NCI-H2227 (cell line): ENCODE data around the gene MRPL20.
A peak's percentile ranks its signal among the peaks of the same experiment; 100 is the strongest.
"Not testable (repeated sequence)": the region's sequence is repeated elsewhere in the genome, so short reads cannot be mapped to it uniquely, and the experiment has no call there.

Source experiments
- DNase-seq: peaks from one replicate; lab custom pipeline; 2025; ENCODE audit not compliant: unreplicated experiment; lab: John Stamatoyannopoulos, UW

Gene MRPL20

GRCh38 chr1:1406821-1407635 lies at the start of gene MRPL20:
MRPL20 (minus strand) TSS chr1:1407293; CDS start chr1:1407217, 76 bp downstream.
- peak; percentile 97 for DNase-seq

DNA sequence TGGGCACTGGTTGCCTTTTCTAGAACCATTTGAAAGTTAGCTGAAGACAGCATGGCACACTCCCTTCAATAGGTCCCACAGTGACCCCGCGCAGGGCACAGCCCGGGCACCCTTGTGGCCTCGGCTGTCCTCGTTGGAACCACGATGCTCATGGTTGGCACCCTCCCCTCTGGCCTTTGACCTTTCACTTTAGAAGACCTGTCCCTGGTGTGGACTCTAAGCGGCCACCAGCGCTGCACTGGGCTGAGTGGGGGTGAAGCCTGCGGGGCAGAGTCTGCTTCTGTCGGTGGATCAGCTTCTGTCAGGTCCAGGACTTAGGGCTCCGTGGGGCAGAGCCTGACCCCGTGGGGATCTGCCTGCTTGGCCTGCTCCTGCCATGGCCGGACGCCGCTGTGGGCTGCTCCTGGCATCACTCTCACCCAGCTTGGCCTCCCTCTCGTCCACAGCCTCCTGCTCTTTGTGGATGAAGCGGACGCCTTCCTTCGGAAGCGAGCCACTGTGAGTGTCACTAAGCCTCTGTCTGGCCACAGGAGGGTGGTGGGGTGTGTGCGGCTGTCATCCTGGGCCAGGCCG lies 49.7 kb upstream of the MRPL20 start:
- DNase-seq, result not testable (repeated sequence)

DNA sequence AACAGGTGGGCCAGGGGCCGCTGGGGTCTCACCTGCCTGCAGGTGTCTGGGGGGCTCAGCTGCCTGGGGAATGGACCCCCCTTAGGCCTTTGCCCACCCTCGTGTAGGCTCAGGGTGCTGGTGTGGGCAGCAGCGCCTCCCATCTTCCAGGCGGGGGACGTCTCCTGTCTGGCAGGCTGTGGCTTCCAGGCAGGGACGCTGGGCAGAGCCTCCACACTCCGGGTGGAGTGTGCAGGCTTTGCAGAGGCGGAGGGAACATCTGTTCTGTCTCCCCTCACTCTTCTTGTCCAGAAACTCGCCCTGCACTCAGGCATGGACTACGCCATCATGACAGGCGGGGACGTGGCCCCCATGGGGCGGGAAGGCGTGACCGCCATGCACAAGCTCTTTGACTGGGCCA lies 48.8 kb upstream of the MRPL20 start:
- not testable (repeated sequence) for DNase-seq

- no peak for DNase-seq
These were observed 48.3 kb upstream of the MRPL20 start for GRCh38 chr1:1455366-1455884.

GRCh38 chr1:1454286-1455056 lies 47.4 kb upstream of the MRPL20 start:
- DNase-seq, result not testable (repeated sequence)

GRCh38 chr1:1452882-1453281 lies 45.8 kb upstream of the MRPL20 start:
- no peak for DNase-seq

DNA sequence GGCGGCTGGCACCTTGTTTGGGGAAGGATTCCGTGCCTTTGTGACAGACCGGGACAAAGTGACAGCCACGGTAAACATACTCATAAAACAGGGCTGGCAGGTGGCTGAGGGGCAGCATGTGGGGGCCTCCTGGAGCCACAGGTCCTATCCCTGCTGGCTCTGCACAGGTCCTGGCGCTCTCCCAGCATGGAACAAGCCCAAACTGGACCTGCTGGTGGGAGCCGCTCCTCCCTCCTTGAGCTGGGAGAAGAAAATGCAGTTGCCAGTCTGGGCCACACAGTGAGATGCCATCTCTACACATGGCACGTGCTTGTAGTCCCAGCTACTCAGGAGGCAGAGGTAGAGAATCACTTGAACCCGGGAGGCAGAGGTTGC lies 45.3 kb upstream of the MRPL20 start:
- DNase-seq, result not testable (repeated sequence)

DNA sequence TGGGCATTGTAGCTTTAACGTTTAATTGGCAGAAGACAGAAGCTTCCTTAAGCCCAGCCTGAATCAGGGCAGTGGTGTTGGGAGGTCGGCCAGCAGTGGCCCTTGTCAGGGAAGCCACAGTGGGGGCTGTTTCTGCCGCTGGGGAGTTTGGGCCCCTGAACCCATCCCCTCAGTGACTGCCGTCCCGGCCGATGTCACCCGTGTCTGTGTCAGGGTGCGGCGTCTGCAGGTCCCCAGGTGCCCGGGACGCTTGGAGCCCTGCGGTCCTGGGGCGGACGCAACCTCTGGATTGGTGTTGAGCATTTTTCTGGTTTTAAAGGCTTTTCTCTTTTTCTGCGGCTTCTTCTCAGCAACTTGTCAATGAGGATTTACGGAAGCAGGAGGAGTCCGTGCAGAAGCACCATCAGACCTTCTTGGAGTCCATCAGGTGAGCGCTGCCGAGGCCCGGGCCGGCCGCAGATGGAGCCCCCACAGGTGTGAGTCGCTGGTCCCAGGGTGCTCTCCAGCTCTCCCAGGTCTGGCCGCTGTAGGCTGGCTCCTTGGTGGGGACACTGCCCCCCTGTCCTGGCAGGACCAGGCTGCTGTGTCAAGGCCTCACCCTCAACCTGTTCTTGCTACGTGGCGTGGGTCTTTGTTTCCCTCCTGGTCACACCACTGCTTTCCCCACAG lies 44.7 kb upstream of the MRPL20 start:
- no peak for DNase-seq

- not testable (repeated sequence) for DNase-seq
These were observed 43.5 kb upstream of the MRPL20 start for GRCh38 chr1:1450616-1451015.

DNA sequence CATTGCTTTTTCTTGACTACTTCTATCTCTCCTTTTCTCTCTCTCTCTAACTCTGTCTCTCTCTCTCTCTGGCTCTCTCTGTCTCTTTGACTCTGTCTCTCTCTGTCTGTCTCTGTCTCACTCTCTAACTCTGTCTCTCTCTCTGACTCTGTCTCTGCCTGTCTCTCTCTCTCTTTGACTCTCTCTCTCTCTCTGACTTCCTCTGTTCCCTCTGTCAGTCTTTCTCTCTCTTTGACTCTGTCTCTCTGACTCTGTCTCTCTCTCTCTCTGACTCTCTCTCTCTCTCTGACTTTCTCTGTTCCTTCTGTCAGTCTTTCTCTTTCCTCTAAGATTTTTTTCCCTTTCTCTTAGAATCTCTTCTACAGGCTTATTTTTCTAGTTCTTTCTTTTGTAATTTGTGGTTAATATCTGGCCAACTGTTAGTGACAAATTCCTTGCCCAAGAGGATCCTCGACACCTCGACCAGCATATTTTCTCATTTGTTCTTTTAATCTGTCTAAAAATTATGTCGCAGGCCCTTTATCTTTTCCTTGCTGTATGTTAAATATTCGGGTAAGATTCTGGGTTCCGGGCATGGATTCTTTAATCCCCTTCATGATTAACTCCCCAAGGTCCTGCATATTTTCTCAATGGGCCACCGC lies 42.1 kb upstream of the MRPL20 start, which contains the start of gene ATAD3C:
ATAD3C (plus strand) TSS at position 591 of the 641 bp plus-strand sequence. CDS start 995 bp downstream, outside the sequence.
- no peak for DNase-seq

DNA sequence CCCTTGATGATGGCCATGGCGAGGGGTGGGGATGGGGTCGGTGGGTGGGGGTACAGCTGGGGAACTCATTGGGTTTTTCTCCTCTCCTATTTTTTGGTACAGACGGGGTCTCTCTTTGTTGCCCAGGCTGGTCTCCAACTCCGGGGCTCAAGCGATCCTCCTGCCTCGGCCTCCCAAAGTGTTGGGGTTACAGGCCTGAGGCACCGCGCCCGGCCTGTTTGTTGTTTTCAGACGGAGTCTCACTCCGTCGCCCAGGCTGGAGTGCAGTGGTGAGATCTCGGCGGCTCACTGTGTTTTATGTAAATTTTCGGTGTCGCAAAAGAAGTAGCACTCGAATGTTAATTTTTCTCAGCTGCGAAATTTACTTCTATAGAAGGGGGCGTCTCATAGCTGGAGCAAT lies 39.5 kb upstream of the MRPL20 start:
- DNase-seq, result not testable (repeated sequence)

GRCh38 chr1:1442069-1442770 lies 35.1 kb upstream of the MRPL20 start:
- DNase-seq, result no peak

DNA sequence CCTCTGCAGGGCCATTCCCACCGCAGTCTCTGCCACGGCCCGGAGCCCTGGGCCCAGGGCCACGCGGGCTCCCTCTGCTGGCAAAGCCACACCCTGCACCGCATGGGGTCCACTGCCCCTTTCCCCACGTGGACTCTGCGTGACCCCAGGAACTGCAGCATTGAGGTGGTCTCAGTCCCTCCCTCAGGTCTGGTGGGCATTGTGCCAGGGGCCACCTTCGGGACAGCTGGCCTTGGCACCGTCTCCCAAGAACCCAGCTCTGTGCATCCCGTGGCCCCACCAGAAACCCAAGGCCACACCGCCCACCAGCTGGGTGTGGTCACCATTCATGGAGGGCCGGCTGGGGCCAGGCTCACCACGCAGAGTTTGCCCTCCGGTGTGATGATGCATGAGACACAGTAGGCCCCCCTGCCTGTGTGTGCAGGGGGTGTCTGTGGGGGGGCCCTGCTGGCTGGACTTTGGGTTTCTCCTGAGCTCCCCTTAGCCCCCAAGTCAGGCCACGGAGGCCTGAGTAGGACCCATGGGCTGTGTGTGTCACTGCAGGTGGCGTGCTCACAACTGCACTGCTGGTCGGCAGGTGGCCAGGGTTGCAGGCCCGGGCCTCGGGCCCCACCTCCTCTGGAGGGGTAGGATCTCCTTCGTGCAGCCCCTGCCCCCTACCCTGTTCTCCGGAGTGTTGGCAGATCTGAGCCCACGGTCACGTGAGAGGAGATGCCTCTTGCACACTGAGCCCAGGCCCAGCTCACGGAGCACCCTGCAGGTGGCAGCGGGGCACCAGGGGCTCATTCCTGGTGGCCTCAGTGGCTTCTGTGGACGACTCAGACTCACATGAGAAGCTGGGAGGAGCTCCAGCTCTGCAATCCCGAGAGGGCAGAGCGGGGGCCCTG lies 34.2 kb upstream of the MRPL20 start:
- DNase-seq, result no peak

DNA sequence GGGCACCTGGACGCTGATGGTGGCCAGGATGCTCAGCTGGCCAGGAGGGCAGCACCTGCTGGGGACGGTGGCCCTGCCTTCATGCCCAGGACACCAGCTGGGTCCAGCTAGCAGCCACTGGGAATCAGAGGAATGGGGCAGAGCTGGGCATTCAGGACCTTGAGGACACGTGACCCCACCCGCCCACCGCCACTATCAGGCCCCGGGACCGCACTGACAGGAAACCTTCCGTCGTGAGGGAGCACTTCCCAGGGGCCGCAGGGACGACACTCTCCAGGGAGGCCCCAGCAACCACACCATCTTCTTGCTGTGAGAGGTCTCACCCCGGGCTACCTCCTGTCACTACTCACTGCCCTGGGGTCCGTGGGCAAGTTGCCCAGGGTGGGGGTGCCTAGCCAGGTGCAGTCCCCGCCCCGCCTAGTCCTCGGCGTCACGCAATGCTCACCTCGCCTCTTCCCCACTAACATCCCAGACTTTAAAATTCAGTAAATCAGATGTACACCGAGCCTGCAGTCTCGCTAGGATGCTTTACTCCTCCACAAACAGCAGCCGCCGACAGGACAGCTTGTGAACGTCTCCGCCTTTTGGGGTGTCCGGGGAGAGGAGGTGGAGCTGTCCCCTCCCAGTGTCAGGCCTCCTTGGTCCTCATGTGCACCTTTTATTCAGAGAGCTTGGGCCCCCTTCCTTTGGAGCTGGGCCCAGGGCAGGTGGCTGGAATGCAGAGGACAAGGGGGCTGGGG lies 33.3 kb upstream of the MRPL20 start:
- no peak for DNase-seq

- no peak for DNase-seq
These were observed 32.6 kb upstream of the MRPL20 start for GRCh38 chr1:1439546-1440261.

DNA sequence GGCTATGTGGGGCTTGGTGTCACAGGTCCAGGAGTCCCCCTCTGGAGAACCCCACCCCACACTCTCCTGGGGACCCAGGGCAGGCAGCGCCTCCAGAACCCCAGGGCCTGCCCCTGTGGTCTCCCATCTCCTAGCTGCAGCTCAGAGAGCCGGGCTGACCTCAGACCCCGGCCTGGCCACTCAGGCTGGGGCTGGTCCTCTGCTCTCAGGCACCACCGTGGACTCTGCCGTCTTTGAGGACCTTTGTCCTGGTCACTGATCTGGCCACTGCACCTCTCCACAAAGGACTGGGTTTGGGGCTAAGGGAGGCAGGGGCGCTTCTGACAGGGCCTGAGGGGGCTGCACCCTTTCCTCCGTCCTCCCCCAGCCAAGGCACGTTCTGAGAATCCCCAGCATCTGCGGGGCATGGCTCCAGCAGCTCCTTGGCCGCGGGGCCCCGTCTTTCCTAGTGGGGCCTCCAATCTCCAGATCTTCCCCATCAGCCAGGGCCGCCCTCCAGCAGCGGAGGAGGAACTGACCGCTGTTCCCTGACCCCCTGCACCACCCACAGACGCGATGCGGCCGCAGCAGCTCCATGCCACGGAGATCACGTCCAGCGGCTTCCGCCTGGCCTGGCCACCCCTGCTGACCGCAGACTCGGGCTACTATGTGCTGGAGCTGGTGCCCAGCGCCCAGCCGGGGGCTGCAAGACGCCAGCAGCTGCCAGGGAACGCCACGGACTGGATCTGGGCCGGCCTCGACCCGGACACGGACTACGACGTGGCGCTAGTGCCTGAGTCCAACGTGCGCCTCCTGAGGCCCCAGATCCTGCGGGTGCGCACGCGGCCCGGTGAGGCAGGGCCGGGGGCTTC lies 31.7 kb upstream of the MRPL20 start:
- no peak for DNase-seq
